H1 (cell line): ENCODE measurements around the gene RNU4-1. TPM values are rescaled to one million over a fixed set of nuclear protein-coding genes. Genes with fewer than 3 reads are reported as not detected.

Experiments used
- CTCF ChIA-PET: fragments of 300-600 bp; sonication (Branson Sonifier 250); formaldehyde crosslinking; loops from one replicate; lab custom pipeline; 2021; ENCODE audit not compliant: partially characterized antibody; lab: Charles Lee
- POLR2A ChIA-PET: fragments of 300-600 bp; sonication (Branson Sonifier 250); formaldehyde crosslinking; loops from one replicate; lab custom pipeline; 2021; ENCODE audit warnings: inconsistent platforms; ENCODE audit not compliant: partially characterized antibody; lab: Charles Lee
- DNase-seq, 2 experiments: peaks; one replicate each; pipeline versions ENCODE4 v3.0.0 to v3.0.0-alpha.2; 2010 to 2022; ENCODE audit warnings: low spot score in 2 of 2, low read depth in 1 of 2, mixed read lengths in 1 of 2
- FAIRE-seq: peaks from 2 replicates; lab custom pipeline; 2011; peaks lifted over from hg19 to GRCh38; lab: Jason Lieb, UNC
- H2AFZ ChIP-seq: 2 replicates; pipeline ENCODE4 v1.8.1; 2012; ENCODE audit warnings: low read length, inconsistent platforms
- H2AK5ac ChIP-seq: 2 replicates; pipeline ENCODE4 v1.6.1; 2013; ENCODE audit warnings: low read depth, low read length
- H2BK120ac ChIP-seq: replicated peaks from 2 replicates; pipeline ENCODE3; 2013; ENCODE audit warnings: low read depth, low read length, inconsistent platforms
- H2BK12ac ChIP-seq: 2 replicates; pipeline ENCODE4 v1.6.1; 2013; ENCODE audit warnings: low read depth, low read length
- H2BK15ac ChIP-seq: 2 replicates; pipeline ENCODE4 v1.6.1; 2013; ENCODE audit warnings: low read length
- H2BK20ac ChIP-seq: 2 replicates; pipeline ENCODE4 v1.6.1; 2013; ENCODE audit warnings: low read length
- H2BK5ac ChIP-seq: 2 replicates; pipeline ENCODE4 v1.6.1; 2013; ENCODE audit warnings: low read depth, low read length
- H3K14ac ChIP-seq: 2 replicates; pipeline ENCODE4 v1.6.1; 2013; ENCODE audit warnings: inconsistent platforms; ENCODE audit not compliant: insufficient read length
- H3K18ac ChIP-seq: 2 replicates; pipeline ENCODE4 v1.6.1; 2013; ENCODE audit warnings: low read length; ENCODE audit errors: extremely low read depth
- H3K23ac ChIP-seq: 2 replicates; pipeline ENCODE4 v1.6.1; 2013; ENCODE audit warnings: inconsistent platforms; ENCODE audit not compliant: insufficient read length
- H3K23me2 ChIP-seq: 2 replicates; pipeline ENCODE4 v1.6.1; 2013; ENCODE audit warnings: low read depth, low read length
- H3K27ac ChIP-seq: 2 replicates; pipeline ENCODE4 v1.6.1; 2011; ENCODE audit warnings: low read depth, low read length, inconsistent platforms
- H3K27me3 ChIP-seq, 4 experiments: replicated peaks in 1 of 4; 1 replicate in 1 of 4; 2 replicates in 3 of 4; pipeline versions ENCODE4 v1.6.1 to v1.8.1; 2011 to 2013; ENCODE audit warnings: low read length in 3 of 4, mild to moderate bottlenecking in 3 of 4, inconsistent platforms in 2 of 4, mixed read lengths in 2 of 4, moderate library complexity in 1 of 4; ENCODE audit not compliant: control insufficient read depth in 3 of 4, insufficient read depth in 3 of 4; ENCODE audit errors: extremely low read depth in 1 of 4
- H3K36me3 ChIP-seq, 4 experiments: 2 replicates each; pipeline versions ENCODE4 v1.6.1 to v1.8.1; 2011 to 2013; ENCODE audit warnings: mild to moderate bottlenecking in 4 of 4, low read length in 3 of 4, moderate library complexity in 2 of 4, control low read depth in 1 of 4, inconsistent platforms in 1 of 4; ENCODE audit not compliant: insufficient read depth in 4 of 4, control insufficient read depth in 2 of 4
- H3K4ac ChIP-seq: replicated peaks from 2 replicates; pipeline ENCODE3; 2013; ENCODE audit warnings: low read length, low read depth, mixed read lengths, inconsistent platforms; ENCODE audit not compliant: insufficient read length
- H3K4me1 ChIP-seq, 4 experiments: replicated peaks in 1 of 4; 1 replicate in 1 of 4; 2 replicates in 3 of 4; pipeline versions ENCODE4 v1.6.1 to v1.8.1; 2011 to 2013; ENCODE audit warnings: low read length in 3 of 4, inconsistent platforms in 2 of 4, mixed read lengths in 1 of 4; ENCODE audit not compliant: insufficient read depth in 4 of 4, control insufficient read depth in 3 of 4
- H3K4me2 ChIP-seq, 2 experiments: 2 replicates each; pipeline versions ENCODE4 v1.6.1 to v1.8.1; 2011 to 2013; ENCODE audit warnings: low read depth in 2 of 2, low read length in 2 of 2, control low read depth in 1 of 2, inconsistent platforms in 1 of 2, mild to moderate bottlenecking in 1 of 2; ENCODE audit not compliant: insufficient read depth in 1 of 2
- H3K4me3 ChIP-seq, 4 experiments: fragments of 200-600, 300-600 bp in 1 of 4; sonication (generic), shearing (Covaris generic), sonication (Bioruptor Twin) in 1 of 4; 2 replicates each; pipeline versions ENCODE4 v1.5.1 to v1.8.1; 2011 to 2016; ENCODE audit warnings: low read length in 4 of 4, low read depth in 3 of 4, control low read depth in 2 of 4, inconsistent platforms in 2 of 4, mild to moderate bottlenecking in 2 of 4, mixed read lengths in 1 of 4, moderate library complexity in 1 of 4; ENCODE audit not compliant: insufficient read depth in 2 of 4; ENCODE audit errors: extremely low read depth in 1 of 4
- H3K56ac ChIP-seq: replicated peaks from 2 replicates; pipeline ENCODE3; 2013; ENCODE audit warnings: low read depth, mild to moderate bottlenecking, mixed read lengths, low read length, inconsistent platforms; ENCODE audit not compliant: insufficient read length
- H3K79me1 ChIP-seq: 2 replicates; pipeline ENCODE4 v1.6.1; 2013; ENCODE audit warnings: low read depth, low read length, control low read depth
- H3K79me2 ChIP-seq, 2 experiments: 2 replicates each; pipeline versions ENCODE4 v1.6.1 to v1.8.1; 2012 to 2013; ENCODE audit warnings: low read length in 2 of 2, mild to moderate bottlenecking in 2 of 2, inconsistent platforms in 1 of 2; ENCODE audit not compliant: insufficient read depth in 2 of 2, control insufficient read depth in 1 of 2
- H3K9ac ChIP-seq, 4 experiments: replicated peaks in 1 of 4; 1 replicate in 1 of 4; 2 replicates in 3 of 4; pipeline versions ENCODE4 v1.6.1 to v1.8.1; 2011 to 2013; ENCODE audit warnings: low read depth in 3 of 4, low read length in 3 of 4, control low read depth in 2 of 4, mild to moderate bottlenecking in 2 of 4, moderate library complexity in 2 of 4, inconsistent platforms in 1 of 4; ENCODE audit errors: extremely low read depth in 1 of 4
- H3K9me3 ChIP-seq, 2 experiments: 2 replicates each; pipeline versions ENCODE4 v1.6.1 to v1.8.1; 2012 to 2013; ENCODE audit warnings: mild to moderate bottlenecking in 2 of 2, moderate library complexity in 2 of 2, control low read depth in 1 of 2, inconsistent platforms in 1 of 2, low read depth in 1 of 2, low read length in 1 of 2, mixed read lengths in 1 of 2; ENCODE audit not compliant: insufficient read depth in 2 of 2
- H4K20me1 ChIP-seq, 2 experiments: replicated peaks in 1 of 2; 2 replicates each; pipeline versions ENCODE3 to v1.8.1; 2011 to 2013; ENCODE audit warnings: inconsistent platforms in 2 of 2, low read length in 2 of 2, mild to moderate bottlenecking in 1 of 2; ENCODE audit not compliant: insufficient read depth in 2 of 2, control insufficient read depth in 1 of 2
- H4K5ac ChIP-seq: 2 replicates; pipeline ENCODE4 v1.6.1; 2013; ENCODE audit warnings: low read length, low read depth, mixed read lengths, inconsistent platforms; ENCODE audit not compliant: insufficient read length
- H4K8ac ChIP-seq: 2 replicates; pipeline ENCODE4 v1.8.0; 2013; ENCODE audit warnings: mild to moderate bottlenecking, moderate library complexity, low read length, inconsistent platforms; ENCODE audit not compliant: insufficient read depth; ENCODE audit errors: extremely low read depth
- H4K91ac ChIP-seq: replicated peaks from 2 replicates; pipeline ENCODE3; 2013; ENCODE audit warnings: low read length, mixed read lengths, inconsistent platforms; ENCODE audit not compliant: insufficient read length
- ATF3 ChIP-seq: IDR thresholded peaks from 2 replicates; pipeline ENCODE4 v1.6.1; 2011; ENCODE audit warnings: low read depth, mild to moderate bottlenecking, low read length; ENCODE audit not compliant: insufficient read depth
- GABPA ChIP-seq: IDR thresholded peaks from 2 replicates; pipeline ENCODE4 v1.6.1; 2011; ENCODE audit warnings: mild to moderate bottlenecking, low read length, moderate library complexity, borderline replicate concordance; ENCODE audit not compliant: insufficient read depth
- KDM5A ChIP-seq: fragments of 200-600 bp; IDR thresholded peaks from 2 replicates; pipeline ENCODE4 v1.7.1; 2012; ENCODE audit warnings: mild to moderate bottlenecking, low read length, inconsistent platforms, mixed read lengths
- POLR2AphosphoS5 ChIP-seq: IDR thresholded peaks from 2 replicates; pipeline ENCODE4 v1.6.1; 2011; ENCODE audit warnings: low read depth, low read length
- RXRA ChIP-seq: IDR thresholded peaks from 2 replicates; pipeline ENCODE4 v1.6.1; 2011; ENCODE audit warnings: low read depth, mild to moderate bottlenecking, low read length, moderate library complexity; ENCODE audit not compliant: insufficient read depth
- SIN3A ChIP-seq, 2 experiments: IDR thresholded peaks in 1 of 2; conservative IDR thresholded peaks in 1 of 2; 2 replicates each; pipeline ENCODE4 v1.6.1; 2011 to 2012; ENCODE audit warnings: low read length in 2 of 2, improper control_type of control experiment in 1 of 2, low read depth in 1 of 2, mild to moderate bottlenecking in 1 of 2
- SRF ChIP-seq: IDR thresholded peaks from 2 replicates; pipeline ENCODE4 v1.6.1; 2011; ENCODE audit warnings: mild to moderate bottlenecking, low read depth, low read length, moderate library complexity
- TAF1 ChIP-seq: IDR thresholded peaks from 2 replicates; pipeline ENCODE4 v1.6.1; 2011; ENCODE audit warnings: mild to moderate bottlenecking, low read depth, low read length
- TCF12 ChIP-seq: IDR thresholded peaks from 2 replicates; pipeline ENCODE4 v1.6.1; 2011; ENCODE audit warnings: low read depth, mild to moderate bottlenecking, low read length
- WGBS, 2 experiments: shearing (Covaris generic) in 1 of 2; methylation state at CpG; one replicate each; pipeline versions ENCODE4 v1.1.6 to v1.1.7; 2013 to 2015; ENCODE audit warnings: low lambda C conversion rate in 2 of 2, mixed read lengths in 2 of 2, inconsistent platforms in 1 of 2, low coverage in 1 of 2, missing lambda C conversion rate in 1 of 2; ENCODE audit not compliant: insufficient replicate concordance in 2 of 2, insufficient coverage in 1 of 2, insufficient read length in 1 of 2; ENCODE audit errors: extremely low coverage in 1 of 2, missing lambda C conversion rate in 1 of 2; 5-methylcytosine and 5-hydroxymethylcytosine counted together
- polyA plus RNA-seq, 7 experiments: library from polyadenylated mRNA; depleted of rRNA in 3 of 7; stranded (reverse) in 5 of 7; unstranded in 2 of 7; fragments of >200 nt in 5 of 7; fragments of 200-250 nt in 2 of 7; gene quantifications; 1 replicate in 5 of 7; 2 replicates in 1 of 7; 4 replicates in 1 of 7; pipeline versions ENCODE4 v1.2.1 to v1.2.3, GENCODE V29; 2011 to 2013; ENCODE audit warnings: missing spikeins in 2 of 7, mixed read lengths in 2 of 7
- total RNA-seq: library from RNA; stranded (reverse); fragmentation: NEBNext Ultra II Directional; extraction: Animal tissue kit (Norgen Biotek cat#: 25700); gene quantifications from 2 replicates; pipeline ENCODE4 v1.2.1, GENCODE V29; 2021

Gene RNU4-1
- total and polyA plus RNA-seq, 2 of the 8 experiments (the other 6 are each of a cell fraction or from before 2014, with no cell fraction given): under 0.01 to 1,424 TPM

GRCh38 chr12:120284381-120284780, 8.7 kb downstream of the RNU4-1 start:
- H3K36me3 ChIP-seq: no peaks in the 10 kb centered on the region
- WGBS, 2 experiments: 88% methylated on average over 3 of the region's 3 CpGs; no CpG with 5 or more reads in 1 of the 2 experiments
- no peak overlapping the region for H4K91ac ChIP-seq
- H4K5ac ChIP-seq: no peak overlapping the region
- DNase-seq: no peak
- no peak overlapping the region for H2BK120ac ChIP-seq
- H2AK5ac ChIP-seq: no peak overlapping the region
- H3K79me2 ChIP-seq: no peaks in the 10 kb centered on the region
- POLR2A ChIA-PET: interaction anchor here (1.3 to 67.0 kb wide), 5 partner anchors 7 to 176 kb away, joined by 3 to 4270 read pairs (median 5); partner anchors contain the start of genes GCN1, PXN, RNU4-1 and RNU4-2
- FAIRE-seq: no peak
- no peak overlapping the region for H3K18ac ChIP-seq
- no peak overlapping the region for H3K14ac ChIP-seq
- H2BK12ac ChIP-seq: no peak overlapping the region
- H2AFZ ChIP-seq: no peak overlapping the region
- no peak overlapping the region for H3K4me2 ChIP-seq
- H3K9me3 ChIP-seq: 0 out of 4 replicates have a peak, but pooled peaks cover 0 to under 1% of the 10 kb centered on the region in 2 experiments
- H3K79me1 ChIP-seq: no peaks in the 10 kb centered on the region
- no peaks in the 10 kb centered on the region for H3K27me3 ChIP-seq
- H3K4me3 ChIP-seq: no peak overlapping the region
- no peak overlapping the region for H3K23ac ChIP-seq
- H4K8ac ChIP-seq: no peak overlapping the region
- H3K27ac ChIP-seq: no peak overlapping the region
- H2BK20ac ChIP-seq: no peak overlapping the region
- H4K20me1 ChIP-seq: no peaks in the 10 kb centered on the region
- no peak overlapping the region for H3K4ac ChIP-seq
- CTCF ChIA-PET: interaction anchor here (0.8 to 8.9 kb wide), 6 partner anchors 15 to 55 kb away, joined by 3 to 91 read pairs (median 4); partner anchors contain the start of gene SIRT4
- H3K4me1 ChIP-seq: peaks cover 0 to 3% (median 1%) of the 10 kb centered on the region in 4 experiments; a peak in 2 of 7 replicates
- H3K23me2 ChIP-seq: no peaks in the 10 kb centered on the region; the same call in 1 of the 2 replicates
- H3K9ac ChIP-seq: no peak overlapping the region
- H3K56ac ChIP-seq: no peak overlapping the region
- no peak overlapping the region for H2BK5ac ChIP-seq
- H2BK15ac ChIP-seq: no peak overlapping the region; the same call in 1 of the 2 replicates
- TF ChIP-seq GABPA (no peak), ATF3 (no peak), SIN3A (conservative IDR thresholded peaks at IDR 0.05 in 1 of 2, IDR thresholded peaks at IDR 0.05 in 1 of 2; ENCODE audit: low read depth in 1 of 2, low read length in 2 of 2) (no peak), RXRA (no peak), POLR2AphosphoS5 (no peak), SRF (no peak), KDM5A (no peak), TAF1 (no peak), TCF12 (no peak)
